Measurements from ENCODE around the gene SYT7.

GRCh38 chr11:61629082-61629833, 48.4 kb upstream of the SYT7 start:
- TF ChIP-seq EZH2phosphoT487 (IDR thresholded peaks at IDR 0.05; ENCODE audit: insufficient read depth, low read depth) (no peak), EZH2 (IDR thresholded peaks at IDR 0.05; ENCODE audit: insufficient read depth, poor library complexity, severe bottlenecking) (no peak)
